ENCODE data around the gene CRYAB.
"Not testable (repeated sequence)": the region's sequence is repeated elsewhere in the genome, so short reads cannot be mapped to it uniquely, and the experiment has no call there.

The CRYAB gene

DNA sequence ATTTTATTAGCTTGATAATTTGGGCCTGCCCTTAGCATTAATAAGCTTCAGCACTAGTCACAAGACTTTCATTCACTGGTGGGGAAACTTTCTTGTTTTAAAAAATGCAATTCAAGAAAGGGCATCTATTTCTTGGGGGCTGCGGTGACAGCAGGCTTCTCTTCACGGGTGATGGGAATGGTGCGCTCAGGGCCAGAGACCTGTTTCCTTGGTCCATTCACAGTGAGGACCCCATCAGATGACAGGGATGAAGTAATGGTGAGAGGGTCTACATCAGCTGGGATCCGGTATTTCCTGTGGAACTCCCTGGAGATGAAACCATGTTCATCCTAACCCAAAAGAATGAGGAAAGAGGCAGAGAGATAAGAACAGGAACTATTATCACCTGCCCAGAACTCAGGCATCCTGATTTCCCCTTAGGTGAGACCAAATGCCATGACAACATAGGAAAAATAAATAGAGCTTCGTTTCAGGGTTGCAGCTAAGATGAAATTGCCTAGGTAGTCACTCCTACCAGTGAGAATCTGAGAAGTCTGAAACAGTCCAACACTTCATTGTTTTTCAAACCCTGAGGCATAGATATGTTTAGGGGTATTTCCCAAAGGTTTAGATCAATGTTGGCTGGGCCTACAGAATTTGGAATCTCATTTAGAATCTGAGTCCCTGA is 2.8 kb downstream of the CRYAB start:
- no peak for DNase-seq (ENCODE audit: low read depth in 3 of 3)

DNA sequence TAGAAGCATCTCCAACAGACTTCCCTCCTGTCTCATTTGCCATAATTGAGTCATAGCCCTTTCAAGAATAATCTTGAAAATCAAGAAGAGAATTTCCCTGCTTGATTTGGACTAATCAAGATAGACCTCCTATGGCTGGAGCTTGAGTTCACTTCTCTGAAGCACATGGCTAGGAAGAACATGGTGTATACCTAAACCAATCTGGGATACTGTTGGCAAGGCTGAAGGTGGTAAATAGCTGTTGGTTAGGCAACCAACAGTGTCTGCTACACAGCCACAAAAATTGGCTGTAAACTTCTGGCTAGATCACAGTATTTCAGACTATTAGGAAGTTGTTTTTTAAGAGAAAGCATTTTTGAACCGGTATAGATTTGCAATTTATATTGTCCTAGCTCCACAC is 4.9 kb downstream of the CRYAB start:
- DNase-seq (ENCODE audit: low read depth in 3 of 3), result no peak

DNA sequence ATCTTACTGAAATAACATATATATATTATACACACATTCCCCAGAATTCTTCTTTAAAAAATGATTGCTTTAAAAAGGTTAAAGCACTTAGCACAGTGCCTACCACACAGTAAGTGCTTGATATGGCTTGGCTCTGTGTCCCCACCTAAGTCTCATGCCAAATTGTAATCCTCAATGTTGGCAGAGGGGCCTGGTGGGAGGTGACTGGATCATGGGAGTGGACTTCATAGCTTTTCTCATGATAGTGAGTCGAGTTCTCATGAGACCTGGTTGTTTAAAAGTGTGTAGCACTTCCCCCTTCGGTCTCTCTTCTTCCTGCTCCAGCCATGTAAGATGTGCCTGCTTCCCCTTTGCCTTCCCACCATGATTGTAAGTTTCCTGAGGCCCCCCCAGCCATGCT is 6.2 kb downstream of the CRYAB start:
- no peak for DNase-seq (ENCODE audit: low read depth in 3 of 3)

DNA sequence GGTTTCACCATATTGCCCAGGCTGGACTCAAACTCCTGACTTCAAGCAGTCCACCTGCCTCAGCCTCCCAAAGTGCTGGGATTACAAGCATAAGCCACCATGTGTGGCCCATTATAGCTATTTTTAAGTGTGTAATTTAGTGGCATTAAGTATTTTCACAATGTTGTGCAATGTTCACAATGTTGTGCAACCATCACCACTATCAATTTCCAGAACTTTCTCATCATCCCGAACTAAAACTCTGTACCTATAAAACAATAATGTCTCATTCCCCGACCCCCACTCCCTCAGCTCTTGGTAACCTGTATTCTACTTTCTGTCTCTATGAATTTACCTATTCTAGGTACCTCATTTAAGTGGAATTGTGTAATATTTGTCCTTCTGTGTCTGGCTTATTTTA is 24.7 kb downstream of the CRYAB start:
- no peak for DNase-seq (ENCODE audit: low read depth in 3 of 3)

DNA sequence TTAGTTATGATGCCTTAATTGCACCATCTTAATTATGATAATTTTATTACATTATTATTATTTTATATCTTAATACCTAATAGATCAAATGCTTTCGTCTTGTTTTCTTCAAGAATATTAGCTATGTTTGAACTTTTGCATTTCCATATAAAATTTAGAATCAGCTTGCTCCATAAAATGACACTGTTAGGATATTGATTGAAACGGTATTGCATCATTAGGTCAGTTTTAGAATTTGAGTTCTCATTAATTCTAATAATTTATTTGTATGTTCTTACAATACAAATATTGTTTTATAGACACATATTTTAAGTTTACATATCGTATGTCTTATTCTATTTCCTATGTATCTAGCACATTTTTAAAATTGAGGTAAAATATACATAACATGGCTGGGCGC is 25.5 kb downstream of the CRYAB start:
- DNase-seq (ENCODE audit: low read depth in 3 of 3), result no peak

DNA sequence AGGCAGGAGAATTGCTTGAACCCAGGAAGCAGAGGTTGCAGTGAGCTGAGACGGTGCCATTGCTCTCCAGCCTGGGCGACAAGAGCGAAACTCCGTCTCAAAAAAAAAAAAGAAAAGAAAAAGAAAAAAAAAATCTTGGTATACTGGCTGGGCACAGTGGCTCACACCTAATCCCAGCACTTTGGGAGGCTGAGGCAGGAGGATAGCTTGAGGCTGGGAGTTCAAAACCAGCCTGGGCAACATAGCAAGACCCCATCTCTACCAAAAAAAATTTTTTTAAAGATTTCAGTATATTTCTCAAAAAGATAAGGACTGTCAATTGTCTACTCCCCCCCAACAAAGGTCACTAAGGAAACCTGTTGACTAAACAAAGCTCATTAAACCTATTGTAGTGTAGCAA is 26.5 kb downstream of the CRYAB start:
- DNase-seq (ENCODE audit: low read depth in 3 of 3), result not testable (repeated sequence)

DNA sequence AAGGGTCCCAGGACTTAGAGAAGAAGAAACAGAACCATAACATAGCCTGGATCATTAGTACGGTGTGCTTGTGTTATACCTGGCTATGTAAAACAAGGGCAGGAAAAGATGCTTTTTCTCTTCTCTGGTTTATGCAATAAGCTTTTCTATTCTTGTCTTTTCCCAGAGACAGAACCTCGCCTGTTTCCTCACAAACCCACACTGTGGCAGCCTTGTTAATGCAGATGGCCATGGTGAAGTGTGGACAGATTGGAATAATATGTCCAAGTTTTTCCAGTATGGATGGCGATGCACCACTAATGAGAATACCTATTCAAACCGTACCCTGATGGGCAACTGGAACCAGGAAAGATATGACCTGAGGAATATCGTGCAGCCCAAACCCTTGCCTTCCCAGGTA is 29.4 kb downstream of the CRYAB start:
- no peak for DNase-seq (ENCODE audit: low read depth in 3 of 3)

DNA sequence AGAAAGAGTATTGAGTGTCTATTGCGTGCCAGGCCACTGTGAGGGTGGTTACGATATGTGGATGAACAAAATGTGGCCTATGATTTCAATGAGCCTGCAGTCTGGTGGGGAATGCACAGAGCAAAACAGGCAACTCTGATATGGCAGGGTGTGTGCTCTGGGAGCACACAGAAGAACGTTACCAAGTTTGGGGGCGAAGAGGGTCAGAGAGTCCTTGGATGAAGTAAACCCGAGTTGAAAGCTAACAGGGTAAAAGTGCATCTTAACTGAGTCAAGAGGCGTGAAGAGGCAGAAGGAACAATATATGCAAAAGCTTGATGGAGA is 32.0 kb downstream of the CRYAB start:
- no peak for DNase-seq (ENCODE audit: low read depth in 3 of 3)

DNA sequence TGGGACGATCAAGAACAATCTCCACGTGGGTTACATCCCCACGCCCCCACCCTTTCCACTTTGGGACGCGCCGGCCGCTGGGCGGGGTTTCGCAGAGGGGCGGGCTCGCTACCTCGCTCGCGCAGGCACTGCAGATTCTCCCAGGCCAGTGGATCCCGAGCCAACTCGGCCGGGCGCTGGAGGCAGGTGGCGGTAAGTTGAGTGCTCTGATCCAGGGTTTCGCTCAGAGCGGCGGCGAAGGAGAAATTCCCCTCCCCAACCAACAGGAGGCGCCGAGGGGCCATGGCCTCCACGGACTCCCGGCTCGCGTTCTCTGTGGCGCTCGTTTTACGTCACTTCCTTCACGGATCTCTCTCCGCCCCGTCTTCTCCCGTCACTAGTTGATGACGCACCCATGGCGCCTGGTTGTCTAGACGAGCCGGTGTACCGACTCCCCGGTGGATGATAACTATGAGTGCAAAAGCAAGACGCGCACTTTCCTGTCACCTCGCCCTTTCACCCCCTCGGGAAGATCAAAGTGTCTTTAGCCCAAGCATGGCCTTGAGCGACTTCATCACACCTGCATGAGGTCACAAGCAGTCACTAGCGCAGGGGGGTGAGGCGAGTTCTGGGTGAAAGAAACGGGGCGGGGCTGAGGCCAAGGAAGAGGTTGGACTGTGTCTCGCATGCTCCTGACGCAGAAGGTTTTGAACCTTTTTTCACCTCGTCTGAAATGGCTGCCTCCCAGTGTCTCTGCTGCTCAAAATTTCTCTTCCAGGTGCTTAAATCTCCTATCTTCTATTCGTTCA is 32.5 kb downstream of the CRYAB start, which contains the start of the genes CFAP68 and FDXACB1:
TSS of gene CFAP68 (plus strand) at position 693 of the 788 bp plus-strand sequence. CDS start at position 713, 20 bp downstream.
TSS of gene FDXACB1 (minus strand) at position 317 of the 788 bp plus-strand sequence. CDS start at position 284, 33 bp downstream.
- peak; percentile 87 to 93 (median 92) for DNase-seq (ENCODE audit: low read depth in 3 of 3)

DNA sequence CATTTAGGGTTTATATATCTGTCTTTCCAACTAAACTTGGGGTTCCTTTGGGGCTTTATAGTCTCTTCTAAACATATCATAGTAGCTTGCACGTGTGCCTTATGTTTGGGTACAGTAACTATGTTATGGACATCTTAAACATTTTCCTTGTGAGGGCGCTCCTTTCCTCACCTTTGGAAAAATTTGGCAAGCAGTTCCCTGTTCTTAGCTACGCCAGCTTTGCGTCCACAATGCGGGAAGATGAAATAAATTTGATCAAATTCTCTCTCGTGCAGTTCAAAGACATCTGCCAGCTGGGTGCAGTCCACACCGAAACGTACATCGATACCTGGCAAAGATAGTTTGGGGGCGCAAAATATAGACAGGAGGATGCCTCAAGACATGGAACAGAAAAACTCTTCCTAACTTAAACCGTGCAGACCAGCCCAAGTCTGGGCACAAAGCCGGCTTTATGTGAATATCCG is 33.2 kb downstream of the CRYAB start:
- no peak for DNase-seq (ENCODE audit: low read depth in 3 of 3)

DNA sequence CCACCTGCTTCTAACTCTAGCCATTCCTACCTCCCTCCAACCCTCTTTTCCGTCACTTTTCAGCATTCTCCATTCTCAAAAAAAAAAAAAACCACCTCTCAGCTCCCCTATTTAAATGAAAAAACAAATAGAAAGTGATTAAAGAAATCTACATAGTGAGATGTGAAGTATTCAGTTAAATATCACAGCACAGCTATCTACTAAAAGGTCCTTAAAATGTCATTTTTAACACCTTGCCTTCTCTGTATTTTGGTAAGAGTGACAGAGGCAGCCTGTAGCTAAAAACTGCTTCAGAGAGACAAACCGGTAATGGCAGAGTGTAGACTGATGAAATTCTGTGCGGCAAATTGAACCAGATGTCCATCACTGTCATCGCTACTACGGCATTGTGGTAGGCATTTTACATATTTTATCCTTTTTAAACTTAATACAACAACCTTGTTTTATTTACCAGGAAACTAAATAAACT is 39.8 kb downstream of the CRYAB start:
- no peak for DNase-seq (ENCODE audit: low read depth in 3 of 3)

DNA sequence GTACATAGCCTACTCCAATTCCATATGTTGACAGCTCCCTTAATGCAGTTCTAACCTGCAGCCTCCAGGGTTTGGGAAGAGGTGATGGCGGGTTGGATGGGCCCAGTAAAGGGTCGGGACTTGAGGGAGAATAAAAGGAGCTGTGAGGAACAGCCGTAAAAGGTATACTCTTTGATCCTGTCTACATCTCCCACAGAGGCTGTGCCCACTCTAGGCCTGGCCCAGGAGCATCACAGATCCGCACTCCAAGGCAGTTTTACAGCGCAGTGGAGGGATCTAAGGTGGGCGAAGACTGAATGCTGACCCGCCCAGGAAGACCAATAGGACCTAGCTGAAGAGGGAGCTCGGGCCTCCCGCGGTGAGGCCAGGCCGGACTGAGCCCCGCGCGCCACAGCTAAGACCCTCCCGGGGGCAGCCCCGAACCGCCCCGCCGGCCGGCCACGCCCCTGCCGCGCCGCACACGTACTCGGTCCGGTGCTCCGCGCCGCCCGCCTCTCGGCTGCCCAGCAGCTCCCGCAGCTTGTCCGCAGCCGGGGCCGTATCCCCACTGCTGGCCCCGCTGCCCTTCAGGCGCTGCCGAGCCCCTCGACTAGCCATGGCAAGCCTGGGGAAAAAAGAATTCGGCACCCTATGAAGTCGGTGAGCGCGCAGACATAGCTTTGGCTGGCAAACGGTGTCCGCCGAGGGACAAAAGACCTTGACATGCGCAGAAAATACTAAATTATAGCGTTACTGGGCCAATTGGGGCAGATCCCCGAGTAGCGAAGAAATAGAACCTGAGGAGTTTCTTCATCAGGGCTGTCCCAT is 40.5 kb downstream of the CRYAB start, which contains the start of gene ALG9:
TSS of gene ALG9 (minus strand) at position 696 of the 807 bp plus-strand sequence. CDS start at position 597, 99 bp downstream.
- peak; percentile 74 to 89 (median 84) for DNase-seq (ENCODE audit: low read depth in 3 of 3)

DNA sequence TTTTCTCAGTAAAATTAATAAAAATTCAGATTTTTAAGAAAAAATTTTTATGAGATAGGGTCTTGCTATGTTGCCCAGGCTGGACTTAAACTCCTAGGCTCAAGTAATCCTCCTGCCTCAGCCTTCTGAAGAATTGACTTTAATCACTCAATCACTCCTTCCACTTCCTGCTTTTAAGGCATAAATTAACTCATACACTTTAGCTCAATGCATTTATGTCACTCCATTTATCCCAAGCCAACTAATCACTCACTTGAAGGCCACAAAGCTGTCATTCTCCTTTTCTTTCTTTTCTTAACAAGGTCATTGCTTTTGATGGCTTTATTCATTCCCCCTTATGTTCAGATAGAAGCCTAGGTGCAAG is 41.1 kb downstream of the CRYAB start:
- no peak for DNase-seq (ENCODE audit: low read depth in 3 of 3)

DNA sequence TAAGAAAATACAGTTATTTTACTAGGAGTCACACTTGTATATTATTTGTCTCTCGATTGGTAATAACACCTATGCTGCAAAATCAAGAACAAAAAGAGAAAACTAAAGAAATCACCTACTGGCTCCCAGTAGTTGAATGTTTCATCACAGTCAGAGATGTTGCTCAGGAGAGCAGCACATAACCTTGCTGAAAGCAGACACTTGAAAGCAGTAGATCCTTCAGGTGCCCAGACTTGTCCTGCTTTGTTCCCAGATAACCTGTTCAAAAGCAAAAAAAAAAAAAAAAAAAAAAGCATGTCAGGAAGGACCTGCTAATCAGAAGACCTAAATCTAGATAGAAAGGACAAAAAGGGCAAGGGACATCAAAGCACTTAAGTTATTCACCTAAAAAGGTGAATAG is 41.5 kb downstream of the CRYAB start:
- no peak for DNase-seq (ENCODE audit: low read depth in 3 of 3)

DNA sequence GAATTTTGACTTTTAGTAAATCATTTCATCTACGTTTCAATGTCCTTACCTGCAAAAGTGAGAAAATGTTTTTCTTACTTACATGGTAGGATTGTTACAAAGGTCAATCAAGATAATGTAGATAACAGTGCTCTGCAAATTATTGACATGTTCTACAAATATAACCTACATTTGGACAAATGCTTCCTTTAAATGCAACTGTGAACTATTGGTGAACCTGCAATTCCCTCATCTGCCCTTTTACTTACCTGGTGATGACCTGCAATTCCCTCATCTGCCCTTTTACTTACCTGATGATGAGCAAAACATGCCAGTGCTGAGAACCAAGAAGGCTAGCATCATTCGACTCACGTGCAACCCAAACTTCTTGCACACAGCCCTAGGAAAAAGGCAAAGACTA is 51.3 kb downstream of the CRYAB start:
- no peak for DNase-seq (ENCODE audit: low read depth in 3 of 3)
